GM21381 (cell line): ENCODE results near the gene DKKL1.

Experiments
- ATAC-seq: cut with Tn5 transposase; IDR thresholded peaks from one replicate; pipeline ENCODE4 v1.9.1; 2021; ENCODE audit warnings: mild to moderate bottlenecking, moderate library complexity; ENCODE audit not compliant: unreplicated experiment

The DKKL1 gene

GRCh38 chr19:49391581-49392399 is 28.1 kb downstream of the DKKL1 start:
- no peak for ATAC-seq

- ATAC-seq = no peak
Observed at GRCh38 chr19:49393881-49394280, 30.2 kb downstream of the DKKL1 start.

GRCh38 chr19:49395581-49396407 is 32.1 kb downstream of the DKKL1 start:
- ATAC-seq = no peak

- no peak for ATAC-seq
Observed at GRCh38 chr19:49396738-49397505, 33.2 kb downstream of the DKKL1 start.

- no peak for ATAC-seq
Observed at GRCh38 chr19:49398001-49398615, 34.4 kb downstream of the DKKL1 start.

GRCh38 chr19:49398931-49399330 is 35.3 kb downstream of the DKKL1 start:
- no peak for ATAC-seq

GRCh38 chr19:49400029-49400428 is 36.4 kb downstream of the DKKL1 start:
- no peak for ATAC-seq

GRCh38 chr19:49403404-49404187 is 39.9 kb downstream of the DKKL1 start:
- ATAC-seq = no peak

- ATAC-seq = no peak
Observed at GRCh38 chr19:49407079-49407478, 43.4 kb downstream of the DKKL1 start.

- no peak for ATAC-seq
Observed at GRCh38 chr19:49407482-49408015, 43.9 kb downstream of the DKKL1 start.

DNA sequence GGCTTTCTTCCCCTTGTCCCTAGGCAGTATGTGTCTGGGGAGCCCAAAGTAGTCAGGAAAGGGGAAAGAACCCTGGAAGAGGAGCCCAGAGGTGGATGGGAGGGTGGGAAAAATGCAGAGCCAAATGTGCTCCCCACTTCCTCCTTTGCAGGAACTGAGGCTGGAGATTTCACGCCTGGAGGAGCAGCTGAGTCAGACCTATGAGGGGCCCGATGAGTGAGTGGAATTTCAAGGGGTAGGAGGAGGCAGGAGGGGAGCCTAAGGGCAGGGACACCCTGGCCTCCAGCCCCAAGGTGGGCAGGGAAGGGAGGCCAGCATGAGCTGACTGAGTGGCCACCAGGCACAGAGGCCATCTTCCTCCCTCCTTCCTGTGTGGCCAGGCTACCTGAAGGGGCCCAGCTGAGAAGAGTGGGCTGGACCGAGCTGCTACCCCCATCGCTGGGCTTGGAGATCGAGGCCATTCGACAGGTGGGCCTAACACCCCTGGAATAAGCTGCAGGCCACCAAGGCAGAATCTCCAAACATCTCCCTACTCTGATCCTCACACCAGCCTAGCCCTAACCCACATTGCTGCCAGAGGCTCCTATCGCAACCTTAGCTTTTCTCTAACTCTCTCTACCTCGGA is 45.3 kb downstream of the DKKL1 start:
- no peak for ATAC-seq

DNA sequence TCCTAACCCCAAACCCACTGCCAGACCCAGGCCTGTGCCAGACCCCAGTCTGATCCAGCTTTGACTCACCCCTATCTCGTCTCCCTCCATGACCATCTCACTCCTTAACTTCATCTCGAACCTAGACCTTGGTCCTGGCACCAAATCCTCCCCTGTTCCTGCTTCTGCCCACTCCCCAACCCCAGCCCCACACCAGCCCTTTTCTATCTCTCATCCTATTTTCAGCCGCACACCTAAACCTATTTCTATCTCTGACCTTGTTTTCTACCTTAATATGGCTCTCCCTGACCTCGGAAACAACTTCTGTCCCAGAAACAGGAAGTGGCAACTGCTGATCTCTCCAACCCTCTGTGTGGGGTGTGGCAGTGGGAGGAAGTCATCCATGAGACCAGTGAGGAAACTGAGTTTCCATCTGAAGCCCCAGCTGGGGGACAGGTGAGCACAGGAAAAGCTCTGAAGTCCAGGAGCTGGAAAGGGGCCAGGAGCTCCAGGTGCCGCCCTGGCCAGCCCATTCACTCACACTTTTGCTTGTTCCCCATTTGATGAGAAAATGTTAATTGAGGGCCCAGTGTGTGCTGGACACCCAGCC is 45.9 kb downstream of the DKKL1 start:
- no peak for ATAC-seq

DNA sequence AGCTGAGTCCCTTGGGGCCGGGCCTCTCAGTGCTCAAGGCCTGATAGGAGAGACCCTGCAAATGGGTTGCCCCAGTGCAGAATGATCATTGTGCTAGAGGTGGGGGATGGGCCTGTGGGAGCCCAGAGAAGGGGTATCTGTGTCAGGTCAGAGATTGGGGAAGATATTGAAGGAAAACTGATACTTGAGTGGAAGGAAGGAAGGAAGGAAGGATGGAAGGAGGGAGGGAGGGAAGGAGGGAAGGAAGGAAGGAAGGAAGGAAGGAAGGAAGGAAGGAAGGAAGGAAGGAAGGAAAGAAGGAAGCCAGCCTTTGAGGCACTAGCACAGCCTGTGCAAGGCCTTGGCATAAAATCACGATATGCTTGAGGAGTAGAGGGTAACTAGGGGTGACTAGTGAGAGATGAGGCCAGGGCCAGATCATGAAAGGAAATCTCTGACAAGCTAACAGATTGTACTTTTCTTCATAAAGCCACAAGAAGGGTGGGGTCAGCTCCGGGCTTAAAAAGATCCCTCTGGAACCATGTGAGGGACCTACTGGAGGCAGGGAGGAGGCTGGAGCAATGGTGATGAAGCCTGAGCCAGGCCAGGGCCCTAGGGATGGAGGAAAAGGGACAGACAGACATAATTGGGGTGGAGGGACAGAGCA is 48.1 kb downstream of the DKKL1 start:
- ATAC-seq = no peak

GRCh38 chr19:49413348-49413747 is 49.7 kb downstream of the DKKL1 start:
- no peak for ATAC-seq

- no peak for ATAC-seq
Observed at GRCh38 chr19:49414256-49414655, 50.6 kb downstream of the DKKL1 start.

DNA sequence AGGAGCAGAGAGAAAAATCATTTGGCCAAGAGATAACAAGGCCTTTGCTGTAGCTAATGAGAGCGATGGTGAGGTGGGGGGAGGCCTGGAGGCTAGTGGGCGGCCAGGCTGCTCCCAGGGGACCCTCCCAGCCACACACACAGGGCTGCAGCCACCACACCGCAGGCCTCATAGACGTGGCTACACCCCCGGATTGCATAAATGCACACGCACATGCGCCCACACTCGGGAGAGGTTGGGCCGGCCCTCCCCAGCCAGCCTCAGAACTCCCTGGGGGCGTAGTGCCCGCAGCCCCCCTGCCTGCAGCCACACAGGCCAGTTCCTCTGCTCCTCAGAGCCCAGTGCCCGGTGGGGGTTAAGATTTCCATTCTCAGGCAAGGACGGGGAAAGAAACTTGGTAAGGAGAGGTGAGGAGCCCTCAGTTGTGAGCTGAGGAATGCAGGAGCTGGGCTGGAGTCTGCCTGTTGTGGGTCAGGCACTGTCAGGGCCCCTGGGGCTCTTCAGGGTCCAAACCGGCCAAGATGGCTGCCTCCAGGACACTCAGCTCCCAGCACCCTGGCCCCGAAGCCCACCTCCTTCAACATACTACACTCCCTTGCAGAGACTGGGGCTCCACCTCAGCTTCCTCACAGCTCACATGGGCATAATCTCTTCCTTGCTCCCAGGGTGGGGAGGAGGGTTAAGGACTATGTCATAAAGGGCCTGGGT is 51.6 kb downstream of the DKKL1 start:
- ATAC-seq = no peak

- no peak for ATAC-seq
Observed at GRCh38 chr19:49415810-49416200, 52.1 kb downstream of the DKKL1 start.

DNA sequence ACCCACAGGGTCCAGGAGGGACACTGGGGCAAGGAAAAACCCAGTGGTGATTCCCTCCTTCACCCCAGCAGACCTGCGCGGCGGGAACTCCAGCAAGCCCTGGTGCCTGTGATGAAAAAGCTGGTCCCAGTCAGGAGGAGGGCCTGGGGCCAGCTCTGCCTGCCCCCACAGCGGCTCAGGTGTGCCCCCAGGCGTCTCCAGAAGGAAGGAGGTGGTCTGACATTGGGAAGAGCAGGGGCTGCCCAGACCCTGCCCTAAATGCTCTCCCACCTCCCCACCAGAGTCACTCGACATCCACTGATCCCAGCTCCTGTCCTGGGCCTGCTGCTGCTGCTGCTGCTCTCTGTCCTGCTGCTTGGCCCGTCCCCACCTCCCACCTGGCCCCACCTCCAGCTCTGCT is 53.4 kb downstream of the DKKL1 start:
- ATAC-seq = no peak
